ENCODE measurements around the gene UBAC1.

DNA sequence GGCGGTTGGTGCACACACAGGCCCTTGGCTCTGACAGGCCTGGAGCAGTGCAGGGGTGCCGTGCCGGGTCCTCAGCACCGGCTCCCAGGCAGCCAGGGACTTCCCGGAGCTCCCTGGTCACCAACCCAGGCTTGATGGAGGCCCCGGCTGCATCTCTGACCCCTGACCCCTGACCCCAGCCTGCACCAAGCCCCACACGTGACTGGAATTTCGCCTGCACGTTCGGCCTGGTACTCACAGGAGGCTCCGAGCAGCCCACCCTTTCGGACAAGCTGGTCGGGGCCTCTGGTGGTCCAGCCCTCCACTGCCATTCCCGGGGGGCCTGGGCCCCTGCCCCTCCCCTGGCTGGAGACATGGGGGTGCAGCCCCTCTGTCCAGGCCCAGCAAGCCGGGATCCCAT is 25.4 kb upstream of the UBAC1 start:
- TF ChIP-seq, protein P1, sequence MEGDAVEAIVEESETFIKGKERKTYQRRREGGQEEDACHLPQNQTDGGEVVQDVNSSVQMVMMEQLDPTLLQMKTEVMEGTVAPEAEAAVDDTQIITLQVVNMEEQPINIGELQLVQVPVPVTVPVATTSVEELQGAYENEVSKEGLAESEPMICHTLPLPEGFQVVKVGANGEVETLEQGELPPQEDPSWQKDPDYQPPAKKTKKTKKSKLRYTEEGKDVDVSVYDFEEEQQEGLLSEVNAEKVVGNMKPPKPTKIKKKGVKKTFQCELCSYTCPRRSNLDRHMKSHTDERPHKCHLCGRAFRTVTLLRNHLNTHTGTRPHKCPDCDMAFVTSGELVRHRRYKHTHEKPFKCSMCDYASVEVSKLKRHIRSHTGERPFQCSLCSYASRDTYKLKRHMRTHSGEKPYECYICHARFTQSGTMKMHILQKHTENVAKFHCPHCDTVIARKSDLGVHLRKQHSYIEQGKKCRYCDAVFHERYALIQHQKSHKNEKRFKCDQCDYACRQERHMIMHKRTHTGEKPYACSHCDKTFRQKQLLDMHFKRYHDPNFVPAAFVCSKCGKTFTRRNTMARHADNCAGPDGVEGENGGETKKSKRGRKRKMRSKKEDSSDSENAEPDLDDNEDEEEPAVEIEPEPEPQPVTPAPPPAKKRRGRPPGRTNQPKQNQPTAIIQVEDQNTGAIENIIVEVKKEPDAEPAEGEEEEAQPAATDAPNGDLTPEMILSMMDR (IDR thresholded peaks at IDR 0.05; ENCODE audit: poor library complexity): no peak
- no peak for TF ChIP-seq EZH2 (IDR thresholded peaks at IDR 0.05; ENCODE audit: borderline replicate concordance)
- no peak for TF ChIP-seq EZH2phosphoT487 (IDR thresholded peaks at IDR 0.05; ENCODE audit: low read depth, severe bottlenecking, unreplicated experiment)

Data from hepatocyte (in vitro differentiated cells).